Measurements from ENCODE around the gene NCOA7.
A peak's percentile ranks its signal among the peaks of the same experiment; 100 is the strongest.
"Not testable (repeated sequence)": the region's sequence is repeated elsewhere in the genome, so short reads cannot be mapped to it uniquely, and the experiment has no call there.

The NCOA7 gene

DNA sequence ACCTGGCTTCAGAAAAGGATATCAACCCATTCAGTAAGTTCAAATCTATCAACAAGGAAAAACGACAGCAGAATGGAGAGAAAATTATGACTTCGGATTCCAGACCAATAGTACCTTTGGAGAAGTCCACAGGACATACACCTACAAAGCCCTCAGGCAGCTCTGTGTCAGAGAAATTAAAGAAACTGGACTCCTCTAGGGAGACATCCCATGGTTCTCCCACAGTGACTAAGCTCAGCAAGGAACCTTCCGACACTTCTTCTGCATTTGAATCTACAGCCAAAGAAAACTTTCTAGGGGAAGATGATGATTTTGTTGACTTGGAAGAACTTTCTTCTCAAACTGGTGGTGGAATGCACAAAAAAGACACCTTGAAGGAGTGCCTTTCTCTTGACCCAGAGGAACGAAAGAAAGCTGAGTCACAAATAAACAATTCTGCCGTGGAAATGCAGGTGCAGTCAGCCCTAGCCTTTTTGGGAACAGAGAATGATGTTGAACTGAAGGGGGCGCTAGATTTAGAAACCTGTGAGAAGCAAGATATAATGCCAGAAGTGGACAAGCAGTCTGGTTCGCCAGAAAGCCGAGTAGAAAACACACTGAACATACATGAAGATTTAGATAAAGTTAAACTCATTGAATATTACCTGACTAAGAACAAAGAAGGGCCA lies 98.4 kb downstream of the NCOA7 start:
- no peak overlapping the region for H3K27ac ChIP-seq
- TF ChIP-seq CTCF (IDR thresholded peaks at IDR 0.05) (peak; percentile 57), ZFX (IDR thresholded peaks at IDR 0.05; ENCODE audit: borderline replicate concordance) (no peak)

DNA sequence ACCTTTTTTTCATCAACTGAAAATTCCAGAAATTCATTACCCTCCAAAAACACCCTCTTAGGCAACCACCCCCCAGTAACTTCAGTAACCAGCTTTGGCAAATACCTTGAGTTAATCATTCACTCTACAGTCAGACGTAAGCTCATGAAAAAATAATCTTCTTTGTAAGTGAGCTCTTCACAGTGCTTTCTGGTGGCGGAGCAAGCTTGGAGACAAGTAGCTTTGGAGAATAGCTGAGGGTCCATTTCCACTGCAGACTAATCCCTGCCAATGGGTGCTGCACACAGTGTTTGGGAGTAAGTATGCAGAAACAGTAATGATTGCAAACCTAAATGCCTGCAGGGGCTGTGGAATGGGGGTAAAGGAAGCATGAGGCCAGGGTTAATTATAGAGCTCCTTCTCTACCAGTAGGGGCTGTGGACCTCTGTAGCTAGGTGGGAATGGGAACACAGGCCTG lies 109.0 kb downstream of the NCOA7 start:
- TF ChIP-seq CTCF (IDR thresholded peaks at IDR 0.05) (no peak), ZFX (IDR thresholded peaks at IDR 0.05; ENCODE audit: borderline replicate concordance) (no peak)
- no peak overlapping the region for H3K27ac ChIP-seq

DNA sequence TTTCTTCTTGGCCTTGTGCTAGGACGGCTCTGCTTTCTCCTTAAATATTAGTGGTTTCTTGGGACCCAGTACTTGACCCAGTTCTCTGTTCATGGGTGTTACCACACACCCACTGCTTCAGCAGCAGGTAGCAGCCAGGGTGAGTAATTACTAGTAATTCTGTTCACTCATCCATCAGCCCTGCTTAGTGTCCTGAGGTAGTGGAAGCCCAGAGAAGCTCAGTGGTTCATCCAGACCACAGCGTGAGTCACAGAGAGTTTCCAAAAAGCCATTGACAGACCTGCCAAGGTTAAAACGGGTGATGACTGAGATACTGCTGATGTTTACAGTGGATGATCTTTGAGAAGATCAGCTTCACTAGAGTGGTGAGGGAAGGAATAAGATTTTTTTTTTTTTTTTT lies 114.1 kb downstream of the NCOA7 start:
- H3K27ac ChIP-seq, result no peak overlapping the region

GRCh38 chr6:125906158-125906998 lies 115.6 kb downstream of the NCOA7 start:
- no peak overlapping the region for H3K27ac ChIP-seq

More for the DNA sequence above, 114.1 kb downstream of the NCOA7 start:
- TF ChIP-seq CTCF (IDR thresholded peaks at IDR 0.05) (no peak), ZFX (IDR thresholded peaks at IDR 0.05; ENCODE audit: borderline replicate concordance) (no peak)

DNA sequence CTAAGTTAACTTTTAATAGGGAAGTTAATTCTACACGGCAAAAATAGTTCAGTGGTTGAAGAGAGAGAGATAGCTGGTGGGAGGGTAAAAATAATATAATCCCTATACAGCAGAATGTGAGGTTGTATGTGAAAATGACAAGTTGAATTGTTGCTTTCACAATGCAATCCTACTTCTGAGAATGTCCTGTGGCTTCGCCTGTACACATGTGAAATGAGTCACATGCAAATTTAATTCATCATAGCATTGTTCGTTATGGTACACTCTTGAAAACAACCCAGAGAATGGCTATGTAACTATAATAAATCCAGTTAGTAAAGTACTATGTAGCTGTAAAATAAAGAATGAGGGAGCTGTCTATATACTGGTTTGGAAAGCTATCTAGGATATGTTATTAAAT lies 119.8 kb downstream of the NCOA7 start:
- no peak overlapping the region for H3K27ac ChIP-seq
- TF ChIP-seq CTCF (IDR thresholded peaks at IDR 0.05), result no peak
- no peak for TF ChIP-seq ZFX (IDR thresholded peaks at IDR 0.05; ENCODE audit: borderline replicate concordance)

More at GRCh38 chr6:125906158-125906998, 115.6 kb downstream of the NCOA7 start:
- TF ChIP-seq CTCF (IDR thresholded peaks at IDR 0.05) (peak; percentile 89), ZFX (IDR thresholded peaks at IDR 0.05; ENCODE audit: borderline replicate concordance) (no peak)

DNA sequence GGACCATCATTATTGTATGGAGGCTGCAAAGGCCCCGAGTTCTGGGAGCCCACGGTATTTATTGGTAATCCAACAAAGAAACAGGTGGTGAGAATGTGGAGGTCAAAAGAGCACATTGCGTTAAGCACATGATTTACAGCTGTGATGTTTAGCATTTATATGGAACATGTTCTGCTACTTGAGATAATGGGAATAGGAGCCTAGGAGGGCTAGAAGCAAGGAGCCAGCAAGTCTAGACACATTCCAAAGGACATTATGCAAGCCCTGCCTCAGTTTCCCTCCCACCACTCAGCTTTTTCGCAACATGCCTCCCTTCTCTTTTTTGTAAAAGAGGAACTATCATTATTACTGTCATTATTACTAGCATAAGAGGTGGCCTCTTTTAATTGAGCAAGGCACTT lies 120.3 kb downstream of the NCOA7 start:
- H3K27ac ChIP-seq, result not testable (repeated sequence)

- H3K27ac ChIP-seq, result not testable (repeated sequence)
Observed at GRCh38 chr6:125912430-125912829, 121.7 kb downstream of the NCOA7 start.

GRCh38 chr6:125913145-125913544 lies 122.4 kb downstream of the NCOA7 start:
- no peak for TF ChIP-seq CTCF (IDR thresholded peaks at IDR 0.05)
- TF ChIP-seq ZFX (IDR thresholded peaks at IDR 0.05; ENCODE audit: borderline replicate concordance), result no peak
- no peak overlapping the region for H3K27ac ChIP-seq

All from 22Rv1 (cell line).